Hair follicle dermal papilla cell (primary cell): ENCODE data around the gene COG2. TPM values are rescaled to one million over a fixed set of nuclear protein-coding genes. Genes with fewer than 3 reads are reported as not detected.

Experiments
- total RNA-seq: library from RNA; depleted of rRNA; stranded (reverse); fragments of >200 nt; gene quantifications from 2 replicates; pipeline ENCODE4 v1.2.3, GENCODE V29; 2012

Gene COG2
- total RNA-seq = 23.7 and 29.2 TPM in 2 replicates

GRCh38 chr1:230642263-230642959 lies at the start of gene COG2:
COG2 (plus strand) TSS chr1:230642481; CDS start chr1:230642607, 126 bp downstream.

DNA sequence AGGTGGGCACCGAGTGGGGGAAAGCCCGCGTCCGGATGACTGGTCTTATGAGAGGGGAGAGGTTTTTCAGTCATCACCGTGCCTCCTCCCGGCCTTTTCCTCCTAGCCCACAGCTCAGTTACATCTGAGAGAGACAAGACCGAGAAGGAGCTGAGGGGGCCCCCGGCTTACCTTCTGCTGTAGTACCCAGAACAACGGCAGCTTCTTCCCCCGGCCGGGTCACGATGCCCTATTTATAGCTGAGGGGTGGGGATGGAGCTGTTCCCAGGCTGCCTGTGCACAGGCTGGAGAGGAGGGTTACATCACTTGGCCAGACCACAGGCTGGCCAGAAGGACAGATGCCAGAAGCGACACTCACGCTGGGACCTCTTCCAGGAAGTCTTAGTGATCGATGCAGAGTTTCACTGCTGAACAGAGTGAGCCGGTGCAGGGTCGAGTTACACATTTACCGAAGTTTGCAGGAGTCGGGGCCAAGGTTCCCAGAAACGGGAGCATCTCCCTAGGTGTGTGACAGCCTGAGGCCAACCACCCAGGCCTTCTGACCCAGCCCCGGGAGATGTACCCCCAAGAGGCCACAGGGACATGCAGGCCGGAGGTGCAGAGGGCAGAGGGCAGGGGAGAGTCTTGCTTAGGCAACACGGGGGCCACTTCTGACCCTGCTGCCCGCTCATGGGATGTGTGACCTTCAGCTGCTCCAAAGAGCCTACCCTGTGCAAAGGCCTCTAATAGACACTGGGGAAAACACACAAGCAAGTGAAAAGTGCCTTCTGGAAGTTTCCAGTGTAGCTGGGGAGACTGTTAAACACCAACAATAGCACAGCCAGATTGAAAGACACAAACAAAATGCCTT lies 71.9 kb downstream of the COG2 start, which contains the start of gene AGT:
AGT (minus strand) TSS at position 208 of the 850 bp plus-strand sequence. CDS start 3,299 bp downstream, outside the sequence.

Other genes starting within 250 kb of the COG2 start
- gene PGBD5, start 216.1 kb upstream of the COG2 start, total RNA-seq = 0.12 and 0.16 TPM in 2 replicates
- gene AGT, start 71.6 kb downstream of the COG2 start, total RNA-seq = 3.6 and 7.8 TPM in 2 replicates
- gene CAPN9, start 104.9 kb downstream of the COG2 start, total RNA-seq = not detected in 2 replicates
- 416 and 431 TPM in 2 replicates for gene C1orf198, start 226.0 kb downstream of the COG2 start, total RNA-seq